ENCODE measurements around the gene OR52I1. TPM values are rescaled to one million over a fixed set of nuclear protein-coding genes. Genes with fewer than 3 reads are reported as not detected.
A peak's percentile ranks its signal among the peaks of the same experiment; 100 is the strongest.

The OR52I1 gene
- polyA plus RNA-seq, 1 donor from 2014 or later, result not detected

- H3K4me3 ChIP-seq (ENCODE audit: low read length), result peak within 1 kb of the TSS; percentile 76
- H2AFZ ChIP-seq (ENCODE audit: low read depth, low read length), result peak within 1 kb of the TSS; percentile 51
- H3K9me2 ChIP-seq (ENCODE audit: insufficient read depth, low read length), result no peaks in the 10 kb centered on the region
- no peaks in the 10 kb centered on the region for H4K20me1 ChIP-seq (ENCODE audit: insufficient read depth)
- no peaks in the 10 kb centered on the region for H3K36me3 ChIP-seq (ENCODE audit: insufficient read depth, low read length)
- TF ChIP-seq MXI1 (conservative IDR thresholded peaks at IDR 0.05; ENCODE audit: poor library complexity, severe bottlenecking), result peak; percentile 47
- TF ChIP-seq RAD21 (conservative IDR thresholded peaks at IDR 0.05), result no peak
- TF ChIP-seq POLR2AphosphoS5 (IDR thresholded peaks at IDR 0.05), result peak; percentile 66
- TF ChIP-seq EZH2 (IDR thresholded peaks at IDR 0.05; ENCODE audit: borderline replicate concordance, insufficient read depth, low read length, poor library complexity, severe bottlenecking), result no peak
- peak; percentile 23 for TF ChIP-seq SMC3 (conservative IDR thresholded peaks at IDR 0.05; ENCODE audit: poor library complexity)
- TF ChIP-seq, protein P1, sequence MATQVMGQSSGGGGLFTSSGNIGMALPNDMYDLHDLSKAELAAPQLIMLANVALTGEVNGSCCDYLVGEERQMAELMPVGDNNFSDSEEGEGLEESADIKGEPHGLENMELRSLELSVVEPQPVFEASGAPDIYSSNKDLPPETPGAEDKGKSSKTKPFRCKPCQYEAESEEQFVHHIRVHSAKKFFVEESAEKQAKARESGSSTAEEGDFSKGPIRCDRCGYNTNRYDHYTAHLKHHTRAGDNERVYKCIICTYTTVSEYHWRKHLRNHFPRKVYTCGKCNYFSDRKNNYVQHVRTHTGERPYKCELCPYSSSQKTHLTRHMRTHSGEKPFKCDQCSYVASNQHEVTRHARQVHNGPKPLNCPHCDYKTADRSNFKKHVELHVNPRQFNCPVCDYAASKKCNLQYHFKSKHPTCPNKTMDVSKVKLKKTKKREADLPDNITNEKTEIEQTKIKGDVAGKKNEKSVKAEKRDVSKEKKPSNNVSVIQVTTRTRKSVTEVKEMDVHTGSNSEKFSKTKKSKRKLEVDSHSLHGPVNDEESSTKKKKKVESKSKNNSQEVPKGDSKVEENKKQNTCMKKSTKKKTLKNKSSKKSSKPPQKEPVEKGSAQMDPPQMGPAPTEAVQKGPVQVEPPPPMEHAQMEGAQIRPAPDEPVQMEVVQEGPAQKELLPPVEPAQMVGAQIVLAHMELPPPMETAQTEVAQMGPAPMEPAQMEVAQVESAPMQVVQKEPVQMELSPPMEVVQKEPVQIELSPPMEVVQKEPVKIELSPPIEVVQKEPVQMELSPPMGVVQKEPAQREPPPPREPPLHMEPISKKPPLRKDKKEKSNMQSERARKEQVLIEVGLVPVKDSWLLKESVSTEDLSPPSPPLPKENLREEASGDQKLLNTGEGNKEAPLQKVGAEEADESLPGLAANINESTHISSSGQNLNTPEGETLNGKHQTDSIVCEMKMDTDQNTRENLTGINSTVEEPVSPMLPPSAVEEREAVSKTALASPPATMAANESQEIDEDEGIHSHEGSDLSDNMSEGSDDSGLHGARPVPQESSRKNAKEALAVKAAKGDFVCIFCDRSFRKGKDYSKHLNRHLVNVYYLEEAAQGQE (IDR thresholded peaks at IDR 0.05; ENCODE audit: borderline replicate concordance), result peak; percentile 57
- no peak for TF ChIP-seq TAF1 (IDR thresholded peaks at IDR 0.05; ENCODE audit: low read depth)
- no peak for TF ChIP-seq EP300 (conservative IDR thresholded peaks at IDR 0.05; ENCODE audit: poor library complexity, severe bottlenecking)
- TF ChIP-seq, protein P2, sequence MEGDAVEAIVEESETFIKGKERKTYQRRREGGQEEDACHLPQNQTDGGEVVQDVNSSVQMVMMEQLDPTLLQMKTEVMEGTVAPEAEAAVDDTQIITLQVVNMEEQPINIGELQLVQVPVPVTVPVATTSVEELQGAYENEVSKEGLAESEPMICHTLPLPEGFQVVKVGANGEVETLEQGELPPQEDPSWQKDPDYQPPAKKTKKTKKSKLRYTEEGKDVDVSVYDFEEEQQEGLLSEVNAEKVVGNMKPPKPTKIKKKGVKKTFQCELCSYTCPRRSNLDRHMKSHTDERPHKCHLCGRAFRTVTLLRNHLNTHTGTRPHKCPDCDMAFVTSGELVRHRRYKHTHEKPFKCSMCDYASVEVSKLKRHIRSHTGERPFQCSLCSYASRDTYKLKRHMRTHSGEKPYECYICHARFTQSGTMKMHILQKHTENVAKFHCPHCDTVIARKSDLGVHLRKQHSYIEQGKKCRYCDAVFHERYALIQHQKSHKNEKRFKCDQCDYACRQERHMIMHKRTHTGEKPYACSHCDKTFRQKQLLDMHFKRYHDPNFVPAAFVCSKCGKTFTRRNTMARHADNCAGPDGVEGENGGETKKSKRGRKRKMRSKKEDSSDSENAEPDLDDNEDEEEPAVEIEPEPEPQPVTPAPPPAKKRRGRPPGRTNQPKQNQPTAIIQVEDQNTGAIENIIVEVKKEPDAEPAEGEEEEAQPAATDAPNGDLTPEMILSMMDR (IDR thresholded peaks at IDR 0.05; ENCODE audit: poor library complexity, severe bottlenecking), result no peak
- peaks cover 6% of the 10 kb centered on the region for H3F3A ChIP-seq (ENCODE audit: insufficient read depth, low read length, poor library complexity, severe bottlenecking)
- peak within 1 kb of the TSS; percentile 74 for H3K4me2 ChIP-seq (ENCODE audit: low read length)
- H3K9me3 ChIP-seq (ENCODE audit: low read length), result no peaks in the 10 kb centered on the region
- peak within 1 kb of the TSS; percentile 46 for H3K27ac ChIP-seq (ENCODE audit: low read length)
- H3K79me2 ChIP-seq (replicated peaks; ENCODE audit: insufficient read depth, low read length), result no peaks in the 10 kb centered on the region
- peak within 1 kb of the TSS; percentile 69 for H3K9ac ChIP-seq (ENCODE audit: low read length)
- H3K27me3 ChIP-seq (ENCODE audit: insufficient read depth, low read depth, low read length), result no peaks in the 10 kb centered on the region
Measured at GRCh38 chr11:4607781-4608666, 14.2 kb downstream of the OR52I1 start, which contains the start of gene TRIM68. Gene TRIM68, minus strand, starts transcription at chr11:4608231. Its CDS starts 2,727 bp downstream, at chr11:4605504.

DNA sequence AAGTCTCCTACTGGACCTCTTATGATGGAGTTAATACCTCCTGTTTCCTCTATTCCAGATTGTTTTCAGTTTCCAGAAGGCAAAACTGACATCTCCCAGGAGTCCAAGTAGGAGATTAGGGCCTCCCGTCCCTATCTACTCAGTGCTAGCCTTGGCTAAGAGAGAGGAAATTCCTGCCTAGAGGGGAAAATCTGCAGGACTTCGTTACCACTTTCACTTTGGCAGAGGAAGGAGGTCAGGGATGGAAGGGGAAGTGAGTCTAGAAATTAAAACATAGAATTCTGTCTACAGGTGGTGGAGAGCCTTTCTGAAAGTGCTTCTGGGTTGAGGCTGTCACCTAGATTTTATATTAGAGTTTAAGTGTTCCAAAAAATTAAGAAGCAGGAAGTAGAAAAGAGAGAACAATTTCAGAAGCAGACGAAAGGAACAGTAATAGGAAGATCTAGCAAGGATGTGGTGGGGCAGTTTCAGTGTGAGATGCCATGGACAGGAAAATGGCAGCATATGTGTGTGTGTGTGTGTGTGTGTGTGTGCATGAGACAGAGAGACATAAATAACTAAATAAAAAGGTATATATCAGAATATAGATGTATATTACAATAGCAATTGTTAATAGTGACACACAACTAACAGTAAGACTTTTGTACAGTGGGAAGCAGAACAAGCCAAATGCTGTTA, 16.6 kb downstream of the OR52I1 start:
- H3K4me3 ChIP-seq (ENCODE audit: low read length), result no peak overlapping the region

More for the DNA sequence above, 16.6 kb downstream of the OR52I1 start:
- H3K9me2 ChIP-seq (ENCODE audit: insufficient read depth, low read length), result no peaks in the 10 kb centered on the region
- peaks cover 6% of the 10 kb centered on the region for H3F3A ChIP-seq (ENCODE audit: insufficient read depth, low read length, poor library complexity, severe bottlenecking)
- no peaks in the 10 kb centered on the region for H3K9me3 ChIP-seq (ENCODE audit: low read length)
- no peak overlapping the region for H3K9ac ChIP-seq (ENCODE audit: low read length)
- no peak overlapping the region for H3K4me2 ChIP-seq (ENCODE audit: low read length)
- H3K27ac ChIP-seq (ENCODE audit: low read length), result no peak overlapping the region
- no peak overlapping the region for H2AFZ ChIP-seq (ENCODE audit: low read depth, low read length)
- no peaks in the 10 kb centered on the region for H4K20me1 ChIP-seq (ENCODE audit: insufficient read depth)
- no peaks in the 10 kb centered on the region for H3K79me2 ChIP-seq (replicated peaks; ENCODE audit: insufficient read depth, low read length)
- TF ChIP-seq EP300 (conservative IDR thresholded peaks at IDR 0.05; ENCODE audit: poor library complexity, severe bottlenecking), result no peak
- TF ChIP-seq POLR2AphosphoS5 (IDR thresholded peaks at IDR 0.05), result no peak
- TF ChIP-seq, protein P1 (IDR thresholded peaks at IDR 0.05; ENCODE audit: borderline replicate concordance), result no peak
- TF ChIP-seq RAD21 (conservative IDR thresholded peaks at IDR 0.05), result no peak
- TF ChIP-seq MXI1 (conservative IDR thresholded peaks at IDR 0.05; ENCODE audit: poor library complexity, severe bottlenecking), result no peak
- TF ChIP-seq, protein P2 (IDR thresholded peaks at IDR 0.05; ENCODE audit: poor library complexity, severe bottlenecking), result no peak
- no peak for TF ChIP-seq EZH2 (IDR thresholded peaks at IDR 0.05; ENCODE audit: borderline replicate concordance, insufficient read depth, low read length, poor library complexity, severe bottlenecking)
- no peak for TF ChIP-seq TAF1 (IDR thresholded peaks at IDR 0.05; ENCODE audit: low read depth)
- TF ChIP-seq SMC3 (conservative IDR thresholded peaks at IDR 0.05; ENCODE audit: poor library complexity), result no peak
- no peaks in the 10 kb centered on the region for H3K27me3 ChIP-seq (ENCODE audit: insufficient read depth, low read depth, low read length)
- no peaks in the 10 kb centered on the region for H3K36me3 ChIP-seq (ENCODE audit: insufficient read depth, low read length)

All from neural cell (in vitro differentiated cells).